HepG2 (cell line): ENCODE results near the gene SLC7A8. TPM values are rescaled to one million over a fixed set of nuclear protein-coding genes. Genes with fewer than 3 reads are reported as not detected.

ENCODE experiments used
- ATAC-seq: fragments of 200-7000 bp; cut with Tn5 transposase; 3 replicates; pipeline ENCODE4 v1.9.1; 2020; ENCODE audit warnings: mild to moderate bottlenecking, moderate library complexity
- BruUV-seq: library from RNA; stranded (reverse); fragments of 400-500 nt; replicated peaks from 2 replicates; lab custom pipeline; 2021; lab: Mats Ljungman, UMichigan
- CTCF ChIA-PET: fragments of 300-600 bp; formaldehyde crosslinking; extraction: SDS; loops from one replicate; lab custom pipeline; 2021; ENCODE audit warnings: low total read pairs, inconsistent platforms, low intra/inter-chr PET ratio; lab: Yijun Ruan, JAX
- POLR2A ChIA-PET: fragments of 350-600 bp; sonication (Branson Sonifier 250); formaldehyde crosslinking; loops from one replicate; lab custom pipeline; 2020; ENCODE audit warnings: antibody characterized with exemption, inconsistent platforms; lab: Yijun Ruan, JAX
- DNase-seq: peaks from one replicate; pipeline ENCODE4 v3.0.0-alpha.2; 2015; ENCODE audit warnings: low spot score
- FAIRE-seq: peaks from 3 replicates; lab custom pipeline; 2011; peaks lifted over from hg19 to GRCh38; lab: Jason Lieb, UNC
- H2AFZ ChIP-seq: one replicate; pipeline ENCODE4 v1.6.1; 2011; ENCODE audit warnings: low read length, inconsistent platforms
- H3K27ac ChIP-seq: fragments of 300-600 bp; 3 replicates; pipeline ENCODE4 v1.8.0; 2011; ENCODE audit warnings: mixed run types, mild to moderate bottlenecking, mixed read lengths, low read length, inconsistent platforms; ENCODE audit not compliant: insufficient read depth; ENCODE audit errors: extremely low read length
- H3K27me3 ChIP-seq, 2 experiments: fragments of 200-600 bp in 1 of 2; 2 replicates in 1 of 2; 3 replicates in 1 of 2; pipeline versions ENCODE4 v1.6.0 to v1.8.0; 2011; ENCODE audit warnings: low read length in 2 of 2, mild to moderate bottlenecking in 2 of 2, moderate library complexity in 2 of 2, inconsistent platforms in 1 of 2; ENCODE audit not compliant: insufficient read depth in 2 of 2, control insufficient read depth in 1 of 2
- H3K36me3 ChIP-seq, 2 experiments: fragments of 200-600 bp in 1 of 2; replicated peaks in 1 of 2; 2 replicates in 1 of 2; 3 replicates in 1 of 2; pipeline versions ENCODE4 v1.5.1 to v1.8.0; 2011; ENCODE audit warnings: low read length in 2 of 2, inconsistent platforms in 1 of 2; ENCODE audit not compliant: insufficient read depth in 2 of 2, control insufficient read depth in 1 of 2
- H3K4me1 ChIP-seq: 2 replicates; pipeline ENCODE4 v1.5.1; 2012; ENCODE audit warnings: low read length, inconsistent platforms; ENCODE audit not compliant: insufficient read depth
- H3K4me2 ChIP-seq: 2 replicates; pipeline ENCODE4 v1.6.0; 2011; ENCODE audit warnings: low read depth, low read length, inconsistent platforms
- H3K4me3 ChIP-seq, 3 experiments: fragments of 200-600 bp in 1 of 3; sonication (generic), shearing (Covaris generic) in 1 of 3; replicated peaks in 1 of 3; 2 replicates each; pipeline ENCODE4 v1.5.1; 2011 to 2016; ENCODE audit warnings: low read length in 3 of 3, inconsistent platforms in 2 of 3, low read depth in 2 of 3, mild to moderate bottlenecking in 2 of 3, control low read depth in 1 of 3, mixed read lengths in 1 of 3; ENCODE audit not compliant: insufficient read depth in 1 of 3
- H3K79me2 ChIP-seq: one replicate; pipeline ENCODE4 v1.6.1; 2011; ENCODE audit warnings: low read length, inconsistent platforms; ENCODE audit not compliant: insufficient read depth
- H3K9ac ChIP-seq: 2 replicates; pipeline ENCODE4 v1.6.0; 2011; ENCODE audit warnings: mild to moderate bottlenecking, low read depth, low read length, inconsistent platforms; ENCODE audit not compliant: insufficient read depth
- H3K9me3 ChIP-seq: 2 replicates; pipeline ENCODE4 v1.5.1; 2012; ENCODE audit warnings: mild to moderate bottlenecking, low read length
- H4K20me1 ChIP-seq: 2 replicates; pipeline ENCODE4 v1.6.0; 2011; ENCODE audit warnings: inconsistent platforms, mild to moderate bottlenecking, low read length, moderate library complexity; ENCODE audit not compliant: insufficient read depth
- CC2D1A ChIP-seq: sonication (generic); formaldehyde crosslinking; IDR thresholded peaks from 2 replicates; pipeline ENCODE4 v1.8.1; 2023; ENCODE audit warnings: mild to moderate bottlenecking, missing genetic modification reagents
- EED ChIP-seq: sonication (generic); formaldehyde crosslinking; IDR thresholded peaks from 2 replicates; pipeline ENCODE4 v1.5.0; 2020; ENCODE audit warnings: mild to moderate bottlenecking, missing genetic modification reagents
- FOXA1 ChIP-seq, 2 experiments: fragments of 450-650 bp in 1 of 2; sonication (generic) in 1 of 2; formaldehyde crosslinking in 1 of 2; IDR thresholded peaks; 2 replicates each; pipeline versions ENCODE4 v1.4.0 to v1.6.1; 2016 to 2020; ENCODE audit warnings: missing genetic modification reagents in 1 of 2
- MIER3 ChIP-seq: IDR thresholded peaks from 2 replicates; pipeline ENCODE4 v1.6.1; 2016; ENCODE audit warnings: missing compliant biosample characterization, borderline replicate concordance
- NFIB ChIP-seq: sonication (generic); formaldehyde crosslinking; IDR thresholded peaks from 2 replicates; pipeline ENCODE4 v1.9.0; 2021; ENCODE audit warnings: missing genetic modification reagents, mild to moderate bottlenecking, borderline replicate concordance
- NFYB ChIP-seq: sonication (generic); formaldehyde crosslinking; IDR thresholded peaks from 2 replicates; pipeline ENCODE4 v1.4.0; 2020; ENCODE audit warnings: missing genetic modification reagents
- NONO ChIP-seq, 2 experiments: fragments of 450-650 bp in 1 of 2; sonication (generic) in 1 of 2; formaldehyde crosslinking in 1 of 2; IDR thresholded peaks in 1 of 2; conservative IDR thresholded peaks in 1 of 2; 2 replicates each; pipeline versions ENCODE4 v1.6.1 to v1.8.0; 2017 to 2022; ENCODE audit warnings: mild to moderate bottlenecking in 1 of 2, missing genetic modification reagents in 1 of 2, moderate library complexity in 1 of 2
- NR1H2 ChIP-seq: sonication (generic); formaldehyde crosslinking; IDR thresholded peaks from 2 replicates; pipeline ENCODE4 v1.8.1; 2022; ENCODE audit warnings: low read depth, missing genetic modification reagents, borderline replicate concordance
- NRL ChIP-seq: sonication (generic); formaldehyde crosslinking; IDR thresholded peaks from 2 replicates; pipeline ENCODE4 v1.5.0; 2020; ENCODE audit warnings: missing genetic modification reagents, mild to moderate bottlenecking, moderate library complexity, borderline replicate concordance
- RAD51 ChIP-seq: fragments of 450-650 bp; IDR thresholded peaks from 2 replicates; pipeline ENCODE4 v1.6.1; 2016; ENCODE audit warnings: borderline replicate concordance
- RBM39 ChIP-seq: fragments of 200-400 bp; formaldehyde crosslinking; IDR thresholded peaks from one replicate; pipeline ENCODE4 v1.6.1; 2018; ENCODE audit warnings: antibody characterized with exemption, mild to moderate bottlenecking, low read depth, low read length; ENCODE audit not compliant: poor library complexity, severe bottlenecking
- SMAD1 ChIP-seq: sonication (generic); formaldehyde crosslinking; IDR thresholded peaks from 2 replicates; pipeline ENCODE4 v1.4.0; 2020; ENCODE audit warnings: missing genetic modification reagents, low read depth, mild to moderate bottlenecking, borderline replicate concordance
- SMARCE1 ChIP-seq: fragments of 450-650 bp; IDR thresholded peaks from 2 replicates; pipeline ENCODE4 v1.6.1; 2017; ENCODE audit warnings: borderline replicate concordance
- ZFY ChIP-seq: sonication (generic); formaldehyde crosslinking; IDR thresholded peaks from 2 replicates; pipeline ENCODE4 v1.4.0; 2020; ENCODE audit warnings: missing genetic modification reagents
- ZNF225 ChIP-seq: sonication (generic); formaldehyde crosslinking; IDR thresholded peaks from 2 replicates; pipeline ENCODE4 v1.4.0; 2020; ENCODE audit warnings: mild to moderate bottlenecking, missing genetic modification reagents
- ZNF282 ChIP-seq: fragments of 450-650 bp; IDR thresholded peaks from 2 replicates; pipeline ENCODE4 v1.6.1; 2018; ENCODE audit not compliant: partially characterized antibody
- ZNF615 ChIP-seq: sonication (generic); formaldehyde crosslinking; IDR thresholded peaks from 2 replicates; pipeline ENCODE4 v1.5.0; 2020; ENCODE audit warnings: mild to moderate bottlenecking, missing genetic modification reagents, borderline replicate concordance
- ZNF75D ChIP-seq: sonication (generic); formaldehyde crosslinking; IDR thresholded peaks from 2 replicates; pipeline ENCODE4 v1.8.1; 2023; ENCODE audit warnings: missing genetic modification reagents, mild to moderate bottlenecking, borderline replicate concordance
- ZNF891 ChIP-seq: sonication (generic); formaldehyde crosslinking; IDR thresholded peaks from 2 replicates; pipeline ENCODE4 v1.5.0; 2020; ENCODE audit warnings: mild to moderate bottlenecking, missing genetic modification reagents
- WGBS: methylation state at CpG from one replicate; pipeline ENCODE4 v1.1.6; 2017; ENCODE audit warnings: low lambda C conversion rate; 5-methylcytosine and 5-hydroxymethylcytosine counted together
- in situ Hi-C: cut with HindIII; loops from 2 replicates; pipeline ENCODE4 v1.10.0; 2017; ENCODE audit warnings: low pct_unique_long_range_greater_than_20kb; ENCODE audit not compliant: extremely low pct_ligation_motif_present
- intact Hi-C: fragments of 100-400 bp; cut with micrococcal nuclease; formaldehyde crosslinking; loops from one replicate; pipeline ENCODE4 v1.10.0; 2022; ENCODE audit not compliant: unreplicated experiment
- polyA plus RNA-seq, 8 experiments: library from polyadenylated mRNA; depleted of rRNA in 3 of 8; stranded (reverse) in 7 of 8; unstranded in 1 of 8; fragments of >200 nt; fragmentation: Illumina TruSeq in 4 of 8; extraction: Trizol in 4 of 8; gene quantifications; 2 replicates each; pipeline versions ENCODE4 v1.2.1 to v1.2.3, GENCODE V29; 2011 to 2016; ENCODE audit warnings: low read depth in 4 of 8, missing spikeins in 1 of 8, mixed read lengths in 1 of 8; ENCODE audit not compliant: insufficient read depth in 1 of 8
- total RNA-seq, 5 experiments: library from RNA; depleted of rRNA; stranded (reverse); fragments of >200 nt; fragmentation: Illumina TruSeq; extraction: Trizol; gene quantifications; 2 replicates each; pipeline ENCODE4 v1.2.3, GENCODE V29; 2016; ENCODE audit warnings: low read depth in 1 of 5

The SLC7A8 gene
- total and polyA plus RNA-seq, 2 of the 13 experiments (the other 11 are each of a cell fraction or from before 2014, with no cell fraction given), result 0.25 TPM; not detected in 1

GRCh38 chr14:23153851-23154796, 29.3 kb downstream of the SLC7A8 start:
- no peak overlapping the region for H3K4me3 ChIP-seq
- H3K79me2 ChIP-seq, result no peaks in the 10 kb centered on the region
- 35% methylated on average over 28 of the region's 28 CpGs for WGBS
- ATAC-seq (0 out of 3 replicates have a peak, but pooled peaks have one; percentile 11), DNase-seq (no peak), FAIRE-seq (no peak)
- H3K27me3 ChIP-seq, result peaks cover 12 to 63% of the 10 kb centered on the region in 2 experiments
- no TSS peak for BruUV-seq
- H3K36me3 ChIP-seq, result no peaks in the 10 kb centered on the region
- H3K4me1 ChIP-seq, result no peaks in the 10 kb centered on the region
- TF ChIP-seq SMARCE1 (no peak), NRL (0 out of 2 replicates have a peak, but pooled peaks have one; percentile 46), ZNF891 (CRISPR knock-in tag) (0 out of 2 replicates have a peak, but pooled peaks have one; percentile 34), MIER3 (CRISPR knock-in tag) (no peak), RBM39 (peak; percentile 24), CC2D1A (CRISPR knock-in tag) (no peak), NR1H2 (CRISPR knock-in tag) (0 out of 2 replicates have a peak, but pooled peaks have one; percentile 32), NFYB (CRISPR knock-in tag) (0 out of 2 replicates have a peak, but pooled peaks have one; percentile 38), ZNF225 (peak; percentile 59; the same call in 1 of the 2 replicates), EED (CRISPR knock-in tag) (0 out of 2 replicates have a peak, but pooled peaks have one; percentile 66), NFIB (CRISPR knock-in tag) (0 out of 2 replicates have a peak, but pooled peaks have one; percentile 16), RAD51 (0 out of 2 replicates have a peak, but pooled peaks have one; percentile 14), ZNF615 (CRISPR knock-in tag) (peak; percentile 45; the same call in 1 of the 2 replicates), ZFY (CRISPR knock-in tag) (0 out of 2 replicates have a peak, but pooled peaks have one; percentile 25), SMAD1 (CRISPR knock-in tag) (no peak), ZNF75D (CRISPR knock-in tag) (0 out of 2 replicates have a peak, but pooled peaks have one; percentile 30), FOXA1 (IDR thresholded peaks at IDR 0.05) (peak; percentile 58; the same call in 1 of the 2 replicates), FOXA1 (CRISPR knock-in tag; IDR thresholded peaks at IDR 0.05) (no peak), NONO (IDR thresholded peaks at IDR 0.05) (peak; percentile 62; the same call in 1 of the 2 replicates), NONO (CRISPR knock-in tag; conservative IDR thresholded peaks at IDR 0.05) (no peak), ZNF282 (peak; percentile 69)
- in situ Hi-C loops, result no loop called here
- no peak overlapping the region for H3K9ac ChIP-seq
- CTCF ChIA-PET, result no interaction called here
- H3K9me3 ChIP-seq, result no peaks in the 10 kb centered on the region
- H3K4me2 ChIP-seq, result no peak overlapping the region
- no peak overlapping the region for H2AFZ ChIP-seq
- H3K27ac ChIP-seq, result no peak overlapping the region
- H4K20me1 ChIP-seq, result no peaks in the 10 kb centered on the region
- intact Hi-C loops, result no loop called here
- POLR2A ChIA-PET, result no interaction called here
